Mesothelial cell of epicardium (in vitro differentiated cells): Measurements from ENCODE around the gene DCAF6. TPM values are rescaled to one million over a fixed set of nuclear protein-coding genes. Genes with fewer than 3 reads are reported as not detected.

Experiments used
- DNase-seq, 2 experiments: peaks; one replicate each; pipeline ENCODE4 v3.0.0; 2021; ENCODE audit warnings: low spot score in 2 of 2; ENCODE audit not compliant: unreplicated experiment in 2 of 2
- H3K27ac Mint-ChIP-seq: 2 replicates; pipeline ENCODE4 v1.8.0; 2021; ENCODE audit warnings: mixed read lengths
- H3K27me3 Mint-ChIP-seq: 2 replicates; pipeline ENCODE4 v1.8.0; 2021; ENCODE audit warnings: low read depth, mixed read lengths
- H3K36me3 Mint-ChIP-seq: 2 replicates; pipeline ENCODE4 v1.8.0; 2021; ENCODE audit warnings: mixed read lengths
- H3K4me1 Mint-ChIP-seq: 2 replicates; pipeline ENCODE4 v1.8.0; 2021; ENCODE audit warnings: mixed read lengths
- H3K4me3 Mint-ChIP-seq: 2 replicates; pipeline ENCODE4 v1.8.0; 2021; ENCODE audit warnings: mild to moderate bottlenecking, moderate library complexity, mixed read lengths
- H3K9me3 Mint-ChIP-seq: 2 replicates; pipeline ENCODE4 v1.8.0; 2021; ENCODE audit warnings: mixed read lengths
- CTCF ChIP-seq: fragments of 200-600 bp; sonication (generic); IDR thresholded peaks from one replicate; pipeline ENCODE4 v1.5.0; 2021; ENCODE audit warnings: antibody characterized with exemption; ENCODE audit not compliant: unreplicated experiment
- total RNA-seq: library from RNA; stranded (reverse); gene quantifications from 3 replicates; pipeline ENCODE4 v1.2.1, GENCODE V29; 2021

DCAF6 gene
- total RNA-seq, 1 donor from 2014 or later, result 34.0 TPM

- H3K9me3 Mint-ChIP-seq, result peaks cover 13% of the 10 kb centered on the region
- no peak for TF ChIP-seq CTCF
- H3K27me3 Mint-ChIP-seq, result no peaks in the 10 kb centered on the region
- H3K4me3 Mint-ChIP-seq, result no peak overlapping the region
- H3K36me3 Mint-ChIP-seq, result peaks cover 32% of the 10 kb centered on the region
- no peak overlapping the region for H3K27ac Mint-ChIP-seq
- no peak for DNase-seq
- no peaks in the 10 kb centered on the region for H3K4me1 Mint-ChIP-seq
Observed at GRCh38 chr1:167974698-167975097, 38.2 kb downstream of the DCAF6 start.

- Mint-ChIP-seq H3K4me3 (no peak overlapping the region), H3K27me3 (no peaks in the 10 kb centered on the region), H3K27ac (no peak overlapping the region), H3K9me3 (peaks cover 23% of the 10 kb centered on the region), H3K4me1 (no peaks in the 10 kb centered on the region), H3K36me3 (peaks cover 48% of the 10 kb centered on the region)
- TF ChIP-seq CTCF, result no peak
- no peak for DNase-seq
Observed at GRCh38 chr1:167977245-167977644, 40.8 kb downstream of the DCAF6 start.

- H3K36me3 Mint-ChIP-seq, result peaks cover 60% of the 10 kb centered on the region
- peaks cover 34% of the 10 kb centered on the region for H3K9me3 Mint-ChIP-seq
- H3K27ac Mint-ChIP-seq, result no peak overlapping the region
- no peak for DNase-seq
- no peaks in the 10 kb centered on the region for H3K4me1 Mint-ChIP-seq
- no peak overlapping the region for H3K4me3 Mint-ChIP-seq
- H3K27me3 Mint-ChIP-seq, result no peaks in the 10 kb centered on the region
- no peak for TF ChIP-seq CTCF
Observed at GRCh38 chr1:167981933-167982332, 45.5 kb downstream of the DCAF6 start.

GRCh38 chr1:167983797-167984420 lies 47.4 kb downstream of the DCAF6 start:
- Mint-ChIP-seq H3K27ac (no peak overlapping the region), H3K27me3 (no peaks in the 10 kb centered on the region), H3K36me3 (peaks cover 47% of the 10 kb centered on the region), H3K4me1 (no peaks in the 10 kb centered on the region), H3K9me3 (peaks cover 21% of the 10 kb centered on the region), H3K4me3 (no peak overlapping the region)
- no peak for TF ChIP-seq CTCF
- no peak for DNase-seq

- no peaks in the 10 kb centered on the region for H3K4me1 Mint-ChIP-seq
- H3K36me3 Mint-ChIP-seq, result peaks cover 46% of the 10 kb centered on the region
- no peak overlapping the region for H3K4me3 Mint-ChIP-seq
- no peaks in the 10 kb centered on the region for H3K27me3 Mint-ChIP-seq
- no peak for DNase-seq
- H3K27ac Mint-ChIP-seq, result no peak overlapping the region
- peaks cover 21% of the 10 kb centered on the region for H3K9me3 Mint-ChIP-seq
- no peak for TF ChIP-seq CTCF
Observed at GRCh38 chr1:167984886-167985489, 48.5 kb downstream of the DCAF6 start.

GRCh38 chr1:167987174-167987573 lies 50.7 kb downstream of the DCAF6 start:
- H3K4me1 Mint-ChIP-seq, result no peaks in the 10 kb centered on the region
- H3K4me3 Mint-ChIP-seq, result no peak overlapping the region
- H3K27ac Mint-ChIP-seq, result no peak overlapping the region
- no peaks in the 10 kb centered on the region for H3K27me3 Mint-ChIP-seq
- TF ChIP-seq CTCF, result no peak
- peaks cover 33% of the 10 kb centered on the region for H3K36me3 Mint-ChIP-seq
- DNase-seq, result no peak
- H3K9me3 Mint-ChIP-seq, result peaks cover 10% of the 10 kb centered on the region
